Cerebellar cortex (tissue), 1 donor: Measurements from ENCODE around the gene HOXB4.

ENCODE experiments used
- DNase-seq: peaks from one replicate; pipeline ENCODE4 v3.0.0-alpha.2; 2015; ENCODE audit warnings: low spot score

The HOXB4 gene

DNA sequence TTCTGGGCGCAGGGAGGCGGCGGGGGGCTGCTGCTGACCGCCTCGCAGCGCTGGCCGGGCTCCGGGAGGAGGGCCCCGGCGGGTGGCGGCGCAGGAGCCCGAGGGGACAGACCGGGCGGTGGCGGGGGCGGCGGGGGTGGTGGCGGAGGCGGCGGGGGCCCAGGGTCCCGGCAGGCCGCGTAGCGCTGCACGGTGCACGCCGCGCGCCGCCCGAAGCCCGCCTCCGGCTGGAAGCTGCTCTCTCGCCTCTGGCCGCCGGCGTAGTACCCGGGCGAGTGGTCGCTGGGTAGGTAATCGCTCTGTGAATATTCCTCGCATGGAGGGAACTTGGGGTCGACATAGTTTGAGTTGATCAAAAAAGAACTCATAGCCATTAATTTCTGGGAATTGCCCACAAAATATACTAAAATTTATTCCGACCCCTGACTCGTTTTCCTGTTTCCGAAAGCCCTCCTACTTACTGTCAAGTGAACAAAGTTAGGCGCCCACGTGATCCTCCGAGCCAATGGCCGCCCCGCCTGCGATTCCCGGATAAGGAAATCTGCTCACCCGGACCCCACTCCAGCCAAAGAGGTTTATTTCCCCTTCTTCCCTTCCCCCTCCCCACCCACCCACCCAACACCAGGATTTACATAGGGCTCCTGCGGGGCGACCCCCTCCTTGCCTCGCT, at the start of gene HOXB4:
TSS of gene HOXB4 (minus strand) at position 405 of the 670 bp plus-strand sequence. CDS start at position 374, 31 bp downstream.
- DNase-seq = no peak

GRCh38 chr17:48627118-48627597, 49.0 kb upstream of the HOXB4 start:
- no peak for DNase-seq

- no peak for DNase-seq
Measured at GRCh38 chr17:48626245-48627117, 48.3 kb upstream of the HOXB4 start, which contains the start of gene HOXB9. TSS of gene HOXB9 (minus strand) at chr17:48626358. CDS start at chr17:48626269, 89 bp downstream.

- no peak for DNase-seq
Measured at GRCh38 chr17:48625495-48626244, 47.5 kb upstream of the HOXB4 start.

DNA sequence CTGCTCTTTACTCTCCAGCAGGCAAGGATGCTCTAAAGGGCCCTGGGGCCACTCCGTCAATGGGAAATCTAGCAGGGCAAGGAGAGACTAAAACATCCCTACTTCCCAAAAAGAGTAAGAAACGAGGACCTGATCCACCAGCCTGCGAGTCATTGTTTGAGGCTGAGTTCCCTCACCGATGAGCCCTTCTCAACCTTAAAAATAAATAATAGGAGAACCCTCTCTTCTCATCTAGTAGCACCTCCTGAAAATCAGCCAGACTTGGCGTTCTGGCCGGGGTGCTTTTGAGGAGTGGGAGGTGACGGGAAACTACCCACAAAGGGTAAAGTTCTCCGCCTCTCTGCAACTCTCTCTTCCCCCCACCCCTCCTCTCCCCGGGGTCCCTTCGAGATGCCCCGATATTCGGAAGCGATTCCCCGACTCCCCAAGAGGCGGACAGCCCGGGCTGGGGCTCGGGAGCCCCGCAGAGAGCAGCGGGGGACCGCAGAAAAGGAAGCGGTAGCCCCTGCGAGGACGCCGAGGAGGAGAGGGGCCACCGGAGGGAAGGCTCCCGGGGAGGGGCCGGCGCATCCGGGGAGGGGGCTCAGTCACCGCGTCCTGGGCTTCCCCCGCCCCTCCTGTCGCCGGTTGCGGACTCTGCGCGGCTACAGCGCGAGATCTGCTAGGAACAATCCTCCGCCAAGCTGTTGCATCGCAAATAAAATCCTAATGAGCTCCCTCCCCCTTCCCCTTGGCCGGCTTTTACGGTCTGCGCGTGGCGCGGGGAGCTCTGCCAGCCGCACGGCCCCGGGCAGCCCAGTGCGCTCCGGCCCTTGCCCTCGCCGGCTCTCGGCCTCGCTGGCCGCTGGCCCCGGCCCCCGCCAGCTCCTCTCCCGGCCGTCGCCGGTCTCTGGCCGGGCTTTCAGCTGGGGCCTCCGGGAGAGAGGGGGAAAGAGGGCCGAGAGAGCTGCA, 46.7 kb upstream of the HOXB4 start:
- DNase-seq = no peak

GRCh38 chr17:48624118-48624517, 46.0 kb upstream of the HOXB4 start:
- no peak for DNase-seq

DNA sequence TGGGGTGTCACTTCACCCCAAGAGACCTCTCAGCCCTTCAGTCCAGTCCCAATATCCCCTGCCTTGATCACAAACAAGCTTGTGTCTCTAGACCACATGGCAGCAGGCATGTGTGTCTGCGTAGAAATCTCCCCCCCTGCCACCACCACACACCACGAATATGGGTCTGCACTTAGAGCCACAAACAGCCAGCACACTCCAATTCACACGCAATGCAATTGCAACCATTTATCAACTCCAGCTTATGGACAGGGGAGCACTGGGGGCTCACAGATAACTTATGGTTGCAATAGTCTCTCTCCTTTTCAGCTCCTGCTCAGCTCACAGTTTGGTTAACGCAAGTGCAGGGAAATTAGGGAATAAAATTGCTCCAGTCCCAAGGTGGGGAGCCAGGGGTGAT, 45.4 kb upstream of the HOXB4 start:
- DNase-seq = no peak

DNA sequence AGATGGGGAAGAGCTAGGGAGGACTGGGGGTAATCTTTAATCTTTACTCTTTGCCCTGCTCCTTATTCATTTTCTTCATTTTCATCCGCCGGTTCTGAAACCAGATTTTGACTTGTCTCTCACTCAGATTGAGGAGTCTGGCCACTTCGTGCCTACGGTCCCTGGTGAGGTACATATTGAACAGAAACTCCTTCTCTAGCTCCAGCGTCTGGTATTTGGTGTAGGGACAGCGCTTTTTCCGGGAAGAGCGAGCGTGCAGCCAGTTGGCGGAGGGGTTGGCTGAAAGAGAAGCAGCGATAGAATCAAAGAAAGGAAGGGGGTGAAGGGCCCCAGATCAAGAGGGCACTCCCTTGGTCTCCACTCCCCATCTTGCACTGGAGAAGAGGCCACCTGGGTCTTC, 44.7 kb upstream of the HOXB4 start:
- DNase-seq = no peak

DNA sequence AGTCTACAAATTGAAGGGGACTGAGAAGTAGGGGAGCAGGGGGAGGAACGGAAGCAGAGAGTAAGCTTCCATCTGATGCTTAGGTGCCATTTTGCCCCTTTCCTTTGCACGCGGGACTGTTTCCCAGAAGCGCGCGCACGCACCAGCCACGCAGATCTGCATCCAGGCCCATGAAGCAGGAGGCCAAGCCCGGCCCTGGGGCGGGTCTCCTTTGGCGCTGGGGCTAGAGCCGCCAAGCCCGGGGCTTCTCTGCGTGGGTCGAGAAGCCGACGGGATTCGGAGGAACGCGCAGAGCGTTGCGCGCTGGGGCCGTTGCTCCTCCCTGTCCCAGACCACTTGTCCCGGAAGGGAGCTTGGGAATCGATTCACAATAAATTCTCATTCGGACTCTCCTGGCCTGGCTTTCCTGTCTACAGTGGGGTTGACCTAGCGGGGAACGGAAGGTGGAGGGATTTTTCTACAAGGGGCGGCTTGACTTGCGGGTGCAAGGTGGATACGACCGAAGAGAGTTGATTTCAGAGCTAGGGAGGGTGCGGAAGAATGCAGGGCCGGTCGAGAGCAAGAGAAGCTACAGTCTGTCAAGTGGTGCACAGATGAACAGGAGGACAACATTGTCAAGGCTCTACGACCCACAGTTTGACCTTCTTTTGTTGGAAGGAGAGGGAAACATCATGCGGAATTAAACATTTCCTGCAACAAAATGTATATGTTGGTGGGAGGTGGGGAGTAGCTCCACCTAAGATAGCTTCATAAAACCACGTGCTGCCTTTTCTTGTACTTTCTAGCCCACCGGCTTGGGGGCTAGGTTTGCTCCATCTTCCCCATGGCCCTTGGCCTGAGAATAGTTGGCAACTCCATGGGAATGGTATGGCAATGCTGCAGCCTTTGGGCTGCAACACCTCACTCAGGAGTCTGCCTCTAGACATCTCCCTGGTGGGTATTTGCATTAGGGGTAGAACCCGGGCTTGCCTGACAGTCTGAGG, 43.6 kb upstream of the HOXB4 start:
- DNase-seq = no peak

- DNase-seq = no peak
Measured at GRCh38 chr17:48620461-48621139, 42.5 kb upstream of the HOXB4 start.

DNA sequence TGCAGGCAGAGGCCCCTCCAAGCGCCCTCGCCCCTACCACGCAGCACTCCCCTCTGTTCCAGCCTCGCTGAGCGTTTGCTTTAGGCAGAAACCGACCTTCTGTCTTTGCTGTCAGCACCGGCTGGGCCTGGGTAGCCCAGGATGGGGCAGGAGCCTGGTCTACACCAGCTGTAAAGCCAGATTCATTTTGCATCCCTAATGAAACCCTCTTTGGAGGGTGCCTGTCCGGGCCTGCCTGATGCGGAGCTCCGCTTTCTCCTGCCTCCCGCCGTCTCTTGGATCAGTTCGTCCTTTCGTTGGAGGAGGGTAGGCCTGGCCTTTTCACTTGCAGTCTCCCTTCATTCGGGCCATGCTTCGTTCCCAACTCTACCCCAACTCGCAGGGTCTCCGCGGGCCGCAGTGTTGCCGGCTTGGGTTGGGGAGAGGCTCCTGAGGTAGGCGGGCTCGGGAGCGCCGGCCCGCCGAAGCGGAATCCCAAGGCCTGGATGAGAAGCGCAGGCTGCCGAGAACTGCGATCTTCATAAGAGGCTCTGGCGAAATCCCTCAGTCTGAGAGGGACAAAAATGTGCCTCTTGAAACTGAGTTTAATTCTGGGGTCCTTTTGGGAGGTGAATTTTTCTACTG, 41.8 kb upstream of the HOXB4 start:
- DNase-seq = no peak

GRCh38 chr17:48618256-48618896, 40.2 kb upstream of the HOXB4 start:
- DNase-seq = peak; percentile 80

- no peak for DNase-seq
Measured at GRCh38 chr17:48617471-48618255, 39.5 kb upstream of the HOXB4 start.

DNA sequence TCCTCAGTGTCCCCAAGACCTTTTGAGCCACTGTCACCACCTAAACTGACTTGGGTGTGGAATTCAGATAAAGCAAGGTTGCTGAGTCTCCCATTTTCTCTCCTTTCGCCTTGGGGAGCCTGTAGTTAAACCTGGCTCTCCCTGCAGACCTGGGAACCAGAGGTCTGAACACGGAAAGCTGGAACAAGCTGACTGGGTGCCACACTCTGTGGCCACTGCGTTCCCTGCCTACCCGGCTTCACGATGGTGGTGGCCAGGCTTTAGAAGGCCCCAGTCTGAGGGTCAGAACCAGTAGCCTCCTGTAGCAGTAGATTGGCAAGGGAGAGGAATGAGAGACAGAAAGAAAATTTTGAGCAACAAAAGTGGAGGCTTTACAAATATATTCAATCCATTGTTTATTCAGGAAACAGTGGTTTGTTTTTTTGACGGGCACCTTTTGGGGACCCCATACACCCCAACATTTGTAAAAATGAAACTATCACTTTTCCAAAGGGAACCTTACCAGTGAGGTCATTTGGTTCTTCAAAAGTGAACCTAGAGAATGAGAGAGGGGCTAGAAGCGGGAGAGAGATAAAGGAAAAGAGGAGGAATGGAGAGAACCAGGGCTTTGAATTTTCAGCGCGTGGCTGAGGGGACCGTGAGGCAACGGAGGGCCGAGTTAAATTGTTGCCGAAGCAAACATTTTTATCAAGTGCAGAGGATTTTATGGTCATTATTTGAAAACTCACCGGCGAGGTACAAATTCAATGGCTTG, 38.7 kb upstream of the HOXB4 start:
- DNase-seq = no peak

DNA sequence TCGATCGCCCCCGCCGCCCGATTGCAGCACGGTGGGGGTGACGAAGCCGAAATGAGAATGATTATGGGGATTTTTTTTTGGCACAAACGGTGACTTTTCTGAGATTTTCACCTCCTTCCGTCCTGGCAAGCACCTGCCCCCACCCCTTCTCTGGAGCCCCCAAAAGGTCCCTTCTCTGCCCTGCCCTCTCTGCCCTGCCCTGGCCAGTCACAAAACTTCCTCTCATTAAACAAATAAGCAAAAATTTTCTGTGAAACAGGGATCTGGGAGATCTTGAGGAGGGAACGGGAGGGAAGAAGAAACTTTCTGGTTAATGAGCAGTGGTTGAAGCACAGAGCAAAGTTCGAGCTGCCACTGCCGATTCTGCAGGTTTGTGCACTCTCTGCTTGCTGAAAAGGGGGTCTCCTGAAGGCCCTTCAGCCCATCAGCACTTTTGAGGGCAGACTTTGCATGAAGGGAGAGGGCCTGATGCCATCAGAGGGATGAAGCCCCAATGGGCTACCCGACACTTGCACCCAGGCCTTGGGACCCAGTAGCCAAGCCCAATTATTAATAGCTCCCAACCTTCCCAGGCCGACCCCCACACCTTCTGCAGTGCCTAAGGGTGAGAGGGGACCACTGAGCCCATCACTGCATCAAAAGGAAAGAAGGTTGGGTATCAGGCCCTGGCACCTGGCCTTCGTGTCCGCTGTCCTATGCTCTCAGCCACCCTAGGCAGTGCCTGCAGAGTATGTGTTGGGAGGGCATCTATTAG, 38.0 kb upstream of the HOXB4 start:
- no peak for DNase-seq
